Tibial artery (tissue), 4 donors: Measurements from ENCODE around the gene NANOS2.

ENCODE experiments used
- DNase-seq, 2 donors: peaks; one replicate each; pipeline ENCODE4 v3.0.0-alpha.2; 2019
- H3K27ac ChIP-seq, 2 donors: fragments of 200-600 bp; sonication (generic) in 1 of 2; 1 replicate in 1 of 2; 2 replicates in 1 of 2; pipeline ENCODE4 v1.5.1; 2018 to 2019; ENCODE audit warnings: mild to moderate bottlenecking in 1 of 2
- H3K27me3 ChIP-seq, 2 donors: fragments of 200-600 bp; sonication (generic) in 1 of 2; one replicate each; pipeline versions ENCODE4 v1.5.1 to v1.6.0; 2016 to 2019
- H3K36me3 ChIP-seq, 3 donors: fragments of 200-600 bp; sonication (generic) in 2 of 3; one replicate each; pipeline ENCODE4 v1.5.1; 2016 to 2019; ENCODE audit warnings: mild to moderate bottlenecking in 2 of 3
- H3K4me1 ChIP-seq, 4 donors: fragments of 200-600 bp; sonication (generic) in 2 of 4; 1 replicate in 3 of 4; 2 replicates in 1 of 4; pipeline ENCODE4 v1.5.1; 2016 to 2019
- H3K4me3 ChIP-seq, 2 donors: fragments of 200-600 bp; sonication (generic) in 1 of 2; 1 replicate in 1 of 2; 2 replicates in 1 of 2; pipeline ENCODE4 v1.5.1; 2018 to 2019; ENCODE audit warnings: mild to moderate bottlenecking in 2 of 2
- H3K9me3 ChIP-seq, 3 donors: fragments of 200-600 bp; sonication (generic) in 1 of 3; one replicate each; pipeline ENCODE4 v1.5.1; 2016 to 2019
- intact Hi-C: fragments of 100-400 bp; cut with DNase I; formaldehyde crosslinking; loops from one replicate; pipeline ENCODE4 v1.15.0; 2023; ENCODE audit warnings: low total_unique reads
- TF ChIP-seq, protein P1 (sequence below), 2 experiments: fragments of 200-600 bp in 1 of 2; fragments of 450-650 bp in 1 of 2; IDR thresholded peaks; one replicate each; pipeline ENCODE4 v1.5.1; 2017 to 2019; ENCODE audit warnings: antibody characterized with exemption in 2 of 2, mild to moderate bottlenecking in 1 of 2, moderate library complexity in 1 of 2

The NANOS2 gene

DNA sequence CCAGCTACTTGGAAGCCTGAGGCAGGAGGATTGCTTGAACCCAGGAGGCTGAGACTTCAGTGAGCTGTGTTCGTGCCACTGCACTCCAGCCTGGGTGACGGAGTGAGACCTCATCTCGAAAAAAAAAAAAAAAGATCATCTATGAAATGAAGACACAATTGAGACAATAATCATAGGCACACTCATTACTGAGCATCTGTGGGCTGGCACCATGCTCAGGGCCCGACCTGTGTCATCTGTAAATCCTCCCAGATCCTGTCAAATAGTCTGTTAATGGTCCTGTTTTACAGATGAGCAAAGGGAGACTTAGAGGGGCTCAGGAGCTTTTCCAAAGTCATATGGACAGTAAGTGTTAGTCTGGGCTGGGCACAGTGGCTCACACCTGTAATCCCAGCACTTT lies 4.1 kb upstream of the NANOS2 start:
- DNase-seq = no peak
- H3K4me3 ChIP-seq = no peak overlapping the region
- intact Hi-C loops = no loop called here

DNA sequence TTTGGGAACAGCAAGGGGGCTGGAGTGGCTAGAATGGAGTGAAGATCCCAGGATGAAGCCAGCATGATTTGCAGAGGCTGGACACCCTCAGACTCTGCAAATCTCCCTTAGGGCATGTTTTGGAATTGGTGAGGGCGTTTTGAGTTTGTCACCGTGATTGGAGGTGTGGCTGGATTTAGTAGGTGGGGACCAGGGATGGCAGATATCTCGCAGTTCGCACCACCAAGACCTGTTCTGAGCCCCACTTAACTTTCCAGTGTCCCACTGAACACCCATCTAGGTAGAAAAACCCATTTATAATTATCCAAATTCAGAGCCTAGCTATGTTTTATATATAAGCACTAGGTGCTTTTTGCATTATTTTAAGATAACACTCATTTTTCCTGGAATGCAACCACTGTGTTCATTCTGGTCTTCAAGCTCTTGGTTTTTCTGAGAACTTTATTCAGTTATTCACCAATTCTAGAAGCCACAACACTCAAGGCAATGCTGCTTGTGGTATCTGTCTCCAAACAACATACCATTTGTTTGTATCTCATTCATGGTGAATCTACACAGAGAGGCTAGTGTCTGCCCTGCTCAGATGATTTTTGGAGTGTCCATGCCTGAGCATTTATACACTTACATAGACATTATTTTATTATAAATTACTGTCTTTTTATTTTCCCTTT lies 3.0 kb upstream of the NANOS2 start:
- TF ChIP-seq, protein P1, sequence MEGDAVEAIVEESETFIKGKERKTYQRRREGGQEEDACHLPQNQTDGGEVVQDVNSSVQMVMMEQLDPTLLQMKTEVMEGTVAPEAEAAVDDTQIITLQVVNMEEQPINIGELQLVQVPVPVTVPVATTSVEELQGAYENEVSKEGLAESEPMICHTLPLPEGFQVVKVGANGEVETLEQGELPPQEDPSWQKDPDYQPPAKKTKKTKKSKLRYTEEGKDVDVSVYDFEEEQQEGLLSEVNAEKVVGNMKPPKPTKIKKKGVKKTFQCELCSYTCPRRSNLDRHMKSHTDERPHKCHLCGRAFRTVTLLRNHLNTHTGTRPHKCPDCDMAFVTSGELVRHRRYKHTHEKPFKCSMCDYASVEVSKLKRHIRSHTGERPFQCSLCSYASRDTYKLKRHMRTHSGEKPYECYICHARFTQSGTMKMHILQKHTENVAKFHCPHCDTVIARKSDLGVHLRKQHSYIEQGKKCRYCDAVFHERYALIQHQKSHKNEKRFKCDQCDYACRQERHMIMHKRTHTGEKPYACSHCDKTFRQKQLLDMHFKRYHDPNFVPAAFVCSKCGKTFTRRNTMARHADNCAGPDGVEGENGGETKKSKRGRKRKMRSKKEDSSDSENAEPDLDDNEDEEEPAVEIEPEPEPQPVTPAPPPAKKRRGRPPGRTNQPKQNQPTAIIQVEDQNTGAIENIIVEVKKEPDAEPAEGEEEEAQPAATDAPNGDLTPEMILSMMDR (IDR thresholded peaks at IDR 0.05) = no peak
- Histone ChIP-seq H3K9me3 (no peaks in the 10 kb centered on the region), H3K27ac (no peak overlapping the region), H3K4me1 (no peaks in the 10 kb centered on the region), H3K36me3 (no peaks in the 10 kb centered on the region), H3K4me3 (no peak overlapping the region), H3K27me3 (peaks cover 0 to 62% of the 10 kb centered on the region in 2 donors)
- intact Hi-C loops = no loop called here
- no peak for DNase-seq

More for the DNA sequence above, 4.1 kb upstream of the NANOS2 start:
- Histone ChIP-seq H3K4me1 (no peaks in the 10 kb centered on the region), H3K36me3 (no peaks in the 10 kb centered on the region), H3K9me3 (no peaks in the 10 kb centered on the region), H3K27me3 (peaks cover 0 to 51% of the 10 kb centered on the region in 2 donors), H3K27ac (no peak overlapping the region)
- TF ChIP-seq, protein P1 (IDR thresholded peaks at IDR 0.05) = no peak

DNA sequence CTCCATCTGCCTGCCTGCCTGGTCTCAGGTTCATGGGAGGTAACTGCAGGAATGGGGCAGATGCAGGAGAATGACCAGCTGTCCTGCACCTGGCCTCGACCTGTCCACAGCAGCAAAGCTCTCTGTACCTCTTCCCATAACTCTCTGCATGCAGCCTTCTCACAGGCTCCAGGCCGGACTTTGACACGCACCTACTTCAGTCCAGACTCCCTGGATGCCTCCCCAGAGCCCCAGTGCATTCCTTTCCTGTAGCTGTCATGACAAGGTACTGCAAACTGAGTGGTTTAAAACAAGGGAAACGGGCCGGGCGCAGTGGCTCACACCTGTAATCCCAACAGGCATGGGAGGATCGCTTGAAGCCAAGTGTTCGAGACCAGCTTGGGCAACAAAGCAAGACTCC lies 3.3 kb downstream of the NANOS2 start:
- no peak overlapping the region for H3K4me3 ChIP-seq
- peaks cover 0 to 54% of the 10 kb centered on the region in 2 donors for H3K27me3 ChIP-seq
- no peaks in the 10 kb centered on the region for H3K36me3 ChIP-seq
- TF ChIP-seq, protein P1 (IDR thresholded peaks at IDR 0.05) = no peak
- H3K4me1 ChIP-seq = no peaks in the 10 kb centered on the region
- intact Hi-C loops = no loop called here
- no peak for DNase-seq
- no peaks in the 10 kb centered on the region for H3K9me3 ChIP-seq
- H3K27ac ChIP-seq = no peak overlapping the region

DNA sequence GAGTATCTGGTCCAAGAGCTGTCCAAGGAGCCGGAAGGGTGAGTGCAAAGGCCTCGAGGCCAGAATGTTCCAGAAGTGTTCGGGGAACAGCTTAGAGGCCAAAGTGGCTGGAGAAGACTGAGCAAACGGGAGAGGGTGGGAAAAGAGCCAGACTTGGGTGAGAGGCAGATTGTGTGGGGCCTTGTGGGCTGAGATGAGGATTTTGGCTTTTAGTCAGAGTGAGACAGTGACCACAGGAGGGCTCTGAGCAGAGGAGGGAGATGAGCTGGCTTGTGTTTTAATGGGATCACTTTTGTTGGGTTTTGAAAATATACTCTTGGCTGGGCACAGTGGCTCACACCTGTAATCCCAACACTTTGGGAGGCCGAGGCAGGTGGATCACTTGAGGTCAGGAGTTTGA lies 5.6 kb downstream of the NANOS2 start:
- H3K4me3 ChIP-seq = no peak overlapping the region
- H3K36me3 ChIP-seq = no peaks in the 10 kb centered on the region
- no peak overlapping the region for H3K27ac ChIP-seq
- H3K27me3 ChIP-seq = peaks cover 0 to 36% of the 10 kb centered on the region in 2 donors
- H3K9me3 ChIP-seq = no peaks in the 10 kb centered on the region
- intact Hi-C loops = no loop called here
- no peak for DNase-seq
- H3K4me1 ChIP-seq = no peaks in the 10 kb centered on the region
- TF ChIP-seq, protein P1 (IDR thresholded peaks at IDR 0.05) = no peak

DNA sequence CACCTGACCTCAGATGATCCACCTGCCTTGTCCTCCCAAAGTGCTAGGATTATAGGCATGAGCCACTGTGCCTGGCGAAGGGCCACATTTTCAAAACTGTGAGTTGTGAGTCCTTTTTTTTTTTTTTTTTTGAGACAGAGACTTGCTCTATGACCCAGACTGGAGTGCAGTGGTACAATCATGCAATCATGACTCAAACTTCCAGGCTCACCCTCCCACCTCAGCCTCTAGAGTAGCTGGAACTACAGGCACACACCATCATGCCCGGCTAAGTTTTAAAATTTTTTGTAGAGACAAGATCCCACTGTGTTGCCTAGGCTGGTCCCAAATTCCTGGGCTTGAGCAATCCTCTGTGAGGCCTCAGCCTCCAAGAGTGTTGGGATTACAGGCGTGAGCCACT lies 8.4 kb downstream of the NANOS2 start:
- H3K36me3 ChIP-seq = no peaks in the 10 kb centered on the region
- no peaks in the 10 kb centered on the region for H3K9me3 ChIP-seq
- no peak for DNase-seq
- peaks cover 0 to 8% of the 10 kb centered on the region in 2 donors for H3K27me3 ChIP-seq
- TF ChIP-seq, protein P1 (IDR thresholded peaks at IDR 0.05) = no peak
- H3K4me1 ChIP-seq = peaks cover 0 to 12% (median 8%) of the 10 kb centered on the region in 4 donors
- intact Hi-C loops = no loop called here
- no peak overlapping the region for H3K27ac ChIP-seq
- no peak overlapping the region for H3K4me3 ChIP-seq
